Spleen (tissue), 7 donors: Measurements from ENCODE around the gene TSPAN9.

Experiments
- CTCF ChIP-seq, 11 experiments: fragments of 200-600 bp in 7 of 11; fragments of 450-650 bp in 4 of 11; sonication (generic) in 4 of 11; IDR thresholded peaks in 8 of 11; conservative IDR thresholded peaks in 3 of 11; 1 replicate in 7 of 11; 2 replicates in 4 of 11; pipeline versions ENCODE4 v1.4.0 to v1.8.0; 2016 to 2021; ENCODE audit warnings: antibody characterized with exemption in 11 of 11, inconsistent platforms in 4 of 11, mild to moderate bottlenecking in 1 of 11
- POLR2AphosphoS5 ChIP-seq, 3 donors: sonication (generic); formaldehyde crosslinking; IDR thresholded peaks; one replicate each; pipeline ENCODE4 v1.5.1; 2017; ENCODE audit warnings: antibody characterized with exemption in 3 of 3
- donor health status: DM: no; HTN: no; CAD: no; lungs with moderate emphysema.
- donor health status: DM: no; HTN: no; CAD: no.
- donor health status: DM: no; HTN: no; CAD: no.

- TF ChIP-seq CTCF (IDR thresholded peaks at IDR 0.05 in 8 of 11, conservative IDR thresholded peaks at IDR 0.05 in 3 of 11), result no peak
- peak in 2 of 3 donors; percentile 52 to 56 for TF ChIP-seq POLR2AphosphoS5 (IDR thresholded peaks at IDR 0.05)
Measured at GRCh38 chr12:3246253-3246652, 169.1 kb downstream of the TSPAN9 start.
